Endothelial cell of umbilical vein (primary cell): ENCODE results near the gene TXN2.
A peak's percentile ranks its signal among the peaks of the same experiment; 100 is the strongest.

Experiments used
- CTCF ChIP-seq, 2 donors: IDR thresholded peaks; 1 replicate in 1 of 2; 2 replicates in 1 of 2; pipeline ENCODE4 v1.5.1; 2011; ENCODE audit warnings: low read length in 2 of 2, mild to moderate bottlenecking in 2 of 2, moderate library complexity in 2 of 2, control low read depth in 1 of 2, inconsistent platforms in 1 of 2, low read depth in 1 of 2; ENCODE audit not compliant: insufficient read depth in 1 of 2; ENCODE audit errors: extremely low read depth in 1 of 2
- EZH2 ChIP-seq: IDR thresholded peaks from 2 replicates; pipeline ENCODE4 v1.6.1; 2012; ENCODE audit warnings: borderline replicate concordance, low read depth, mild to moderate bottlenecking, moderate library complexity, low read length, inconsistent platforms; ENCODE audit not compliant: severe bottlenecking
- FOS ChIP-seq: IDR thresholded peaks from 2 replicates; pipeline ENCODE4 v1.6.1; 2011; ENCODE audit warnings: mild to moderate bottlenecking, low read length, moderate library complexity, borderline replicate concordance; ENCODE audit not compliant: insufficient read depth
- MYC ChIP-seq: IDR thresholded peaks from one replicate; pipeline ENCODE4 v1.6.1; 2011; ENCODE audit warnings: mild to moderate bottlenecking, low read depth, low read length
- POLR2A ChIP-seq: IDR thresholded peaks from 2 replicates; pipeline ENCODE4 v1.6.1; 2012; ENCODE audit warnings: low read depth, mild to moderate bottlenecking, control low read depth, low read length

- TF ChIP-seq CTCF (IDR thresholded peaks at IDR 0.05; ENCODE audit: extremely low read depth in 1 of 2, insufficient read depth in 1 of 2, low read depth in 1 of 2, low read length in 2 of 2): peak; percentile 53 to 60
- TF ChIP-seq MYC: no peak
- no peak for TF ChIP-seq EZH2
- TF ChIP-seq FOS: no peak
- no peak for TF ChIP-seq POLR2A
Observed at GRCh38 chr22:36510966-36511881, 29.8 kb upstream of the TXN2 start.
